Tongue (tissue), 2 donors: ENCODE results near the gene ERC1. TPM values are rescaled to one million over a fixed set of nuclear protein-coding genes. Genes with fewer than 3 reads are reported as not detected.

Experiments used
- DNase-seq: peaks from one replicate; pipeline ENCODE4 v3.0.0-alpha.2; 2015
- total RNA-seq: library from RNA; depleted of rRNA; stranded (reverse); fragments of >200 nt; gene quantifications from one replicate; pipeline ENCODE4 v1.2.3, GENCODE V29; 2014

ERC1 gene
- total RNA-seq, 1 donor from 2014 or later: 95.7 TPM

GRCh38 chr12:1493781-1494565 is 502.9 kb downstream of the ERC1 start:
- DNase-seq: no peak

GRCh38 chr12:1494856-1495255 is 503.8 kb downstream of the ERC1 start:
- no peak for DNase-seq

DNA sequence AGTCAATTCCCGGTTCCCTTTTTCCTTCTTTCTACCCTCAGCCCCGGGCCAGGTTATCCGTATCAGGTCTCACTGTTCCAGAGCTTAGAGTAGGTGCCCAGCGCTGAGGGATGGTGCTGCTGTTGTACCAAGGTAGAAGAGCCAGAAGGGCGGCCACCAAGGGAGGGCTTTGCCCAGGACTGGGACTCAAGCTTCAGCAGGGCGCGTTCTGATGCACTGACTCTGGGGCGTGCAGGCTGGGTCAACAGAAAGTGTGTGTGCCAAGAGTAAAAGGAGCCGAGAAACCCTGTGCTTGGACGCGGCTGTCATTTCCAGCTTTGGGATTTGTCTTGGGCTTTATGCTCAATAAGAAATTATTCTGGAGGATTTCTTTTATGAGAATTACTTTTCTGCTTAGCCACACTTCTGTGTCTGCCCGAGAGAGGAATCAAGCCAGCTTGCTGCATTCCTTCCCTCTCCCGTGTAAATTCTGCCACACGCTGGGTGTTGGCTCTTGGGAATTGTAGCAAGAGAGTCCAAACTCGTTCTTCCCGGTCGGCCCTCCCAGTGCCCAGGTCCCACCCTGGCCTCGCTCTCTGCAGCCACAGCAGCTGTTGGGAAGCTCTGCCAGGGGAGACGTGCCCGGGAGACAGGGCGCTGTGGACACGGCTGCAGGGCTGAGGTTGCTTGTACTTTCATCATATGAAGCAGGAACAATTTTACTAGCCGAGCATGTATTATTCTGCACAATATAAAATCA is 505.3 kb downstream of the ERC1 start:
- DNase-seq: peak; percentile 71

- no peak for DNase-seq
Observed at GRCh38 chr12:1497161-1497560, 506.1 kb downstream of the ERC1 start.

DNA sequence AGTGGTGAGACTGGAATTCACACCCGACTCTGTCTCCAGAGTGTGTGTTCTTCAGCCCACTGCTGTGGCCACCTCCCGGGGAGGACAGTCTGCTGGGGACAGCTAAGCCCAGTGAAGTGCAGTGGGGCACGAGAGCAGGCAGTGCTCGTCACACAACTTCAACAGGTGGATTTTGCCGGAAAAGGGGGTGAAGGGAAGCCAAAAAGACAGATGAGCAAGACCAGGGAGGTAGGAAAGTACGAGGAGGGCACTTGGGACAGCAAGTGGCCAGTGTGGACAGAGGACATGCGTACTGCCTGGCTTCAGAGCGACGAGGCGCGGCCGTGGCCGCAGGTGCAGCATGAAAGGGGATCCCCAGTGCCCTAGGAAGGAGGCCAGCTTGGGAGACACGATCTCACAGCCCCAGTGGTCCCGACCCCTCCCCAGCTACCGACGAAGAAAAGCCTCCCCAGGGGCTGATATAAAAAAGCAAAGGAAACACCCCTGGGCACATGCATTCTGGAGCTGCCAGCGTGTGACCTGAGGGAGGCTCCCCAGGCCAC is 507.2 kb downstream of the ERC1 start:
- DNase-seq: no peak

DNA sequence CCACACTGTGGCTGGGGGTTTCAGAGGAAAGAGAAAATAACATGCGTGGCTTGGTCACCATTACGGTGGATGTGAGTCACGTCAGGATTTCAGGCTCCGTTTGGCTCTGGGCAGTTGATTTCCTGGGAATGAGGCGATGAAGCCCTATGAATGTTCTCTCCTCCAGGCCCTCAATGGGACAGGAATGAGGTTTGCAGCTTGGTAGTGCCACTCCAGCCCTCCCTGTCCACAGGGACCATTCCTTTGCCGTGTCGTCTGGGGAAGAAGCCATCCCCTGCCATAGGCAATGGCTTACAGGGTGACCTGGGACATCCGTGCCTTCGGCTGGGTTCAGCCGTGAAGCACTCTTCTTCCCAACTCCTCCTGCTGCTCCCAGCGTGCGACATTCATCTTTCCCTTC is 508.3 kb downstream of the ERC1 start:
- no peak for DNase-seq

- no peak for DNase-seq
Observed at GRCh38 chr12:1500095-1500801, 509.2 kb downstream of the ERC1 start.

DNA sequence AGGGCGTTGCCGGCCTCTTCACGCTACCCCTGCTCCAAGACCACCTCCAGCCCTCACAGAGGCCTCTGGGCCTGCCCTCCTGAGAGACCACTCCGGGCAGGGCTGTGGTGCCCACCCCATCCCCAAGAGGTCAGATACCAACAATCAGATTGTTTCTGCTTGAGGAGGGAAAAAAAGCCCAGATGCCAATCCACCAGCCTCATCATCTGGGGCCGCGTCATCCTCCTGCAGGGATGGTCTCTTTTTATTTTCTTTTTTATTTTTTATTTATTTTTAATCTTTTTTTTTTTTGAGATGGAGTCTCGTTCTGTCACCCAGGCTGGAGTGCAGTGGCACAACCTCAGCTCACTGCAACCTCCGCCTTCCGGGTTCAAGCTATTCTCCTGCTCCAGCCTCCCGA is 510.0 kb downstream of the ERC1 start:
- DNase-seq: no peak

GRCh38 chr12:1501695-1502378 is 510.8 kb downstream of the ERC1 start:
- DNase-seq: no peak

GRCh38 chr12:1502379-1502720 is 511.3 kb downstream of the ERC1 start:
- peak; percentile 86 for DNase-seq

GRCh38 chr12:1502831-1503230 is 511.8 kb downstream of the ERC1 start:
- no peak for DNase-seq

DNA sequence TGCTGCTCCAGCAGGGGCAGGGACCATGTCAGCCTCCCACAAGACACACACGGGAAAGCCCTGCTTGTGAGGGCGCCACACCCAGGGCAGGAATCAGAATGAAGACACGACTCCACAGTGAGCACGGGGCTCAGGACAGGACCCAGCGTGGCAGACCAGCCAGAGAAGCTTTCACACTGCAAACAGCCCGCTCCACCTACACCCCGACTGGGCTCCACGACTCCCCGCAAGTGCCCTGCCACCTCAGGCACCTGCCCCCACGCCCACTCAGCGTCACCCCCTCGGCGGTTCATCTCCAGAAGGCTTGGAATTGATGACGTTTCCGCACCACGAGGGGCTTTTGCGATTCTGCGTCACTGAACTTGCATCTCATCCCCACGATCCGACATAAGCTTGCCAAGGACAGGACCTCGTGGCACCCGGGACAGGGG is 512.3 kb downstream of the ERC1 start:
- DNase-seq: no peak

GRCh38 chr12:1504304-1504894 is 513.4 kb downstream of the ERC1 start:
- DNase-seq: no peak

DNA sequence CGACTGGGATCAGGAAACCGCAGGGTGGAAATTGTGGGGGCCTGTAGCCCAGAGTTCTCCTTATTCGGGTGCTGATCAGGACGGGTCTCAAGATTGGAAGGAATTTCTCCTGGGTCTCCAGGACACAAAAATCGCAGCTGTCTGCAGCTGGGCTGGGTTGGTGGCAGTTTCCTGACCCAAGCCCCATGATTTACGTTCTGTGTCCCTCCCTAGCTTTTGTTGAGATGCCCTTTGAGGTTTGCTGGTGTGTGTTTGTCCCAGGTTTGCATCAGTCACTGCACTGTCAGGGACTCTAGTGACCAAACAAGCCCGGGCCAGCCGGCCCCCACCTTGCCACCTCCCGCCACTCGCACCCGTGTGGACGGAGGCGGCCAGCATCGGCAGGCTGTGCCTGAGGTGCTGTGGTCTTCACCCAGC is 513.9 kb downstream of the ERC1 start:
- no peak for DNase-seq

- no peak for DNase-seq
Observed at GRCh38 chr12:1505576-1505975, 514.6 kb downstream of the ERC1 start.

- DNase-seq: no peak
Observed at GRCh38 chr12:1507308-1507707, 516.3 kb downstream of the ERC1 start.

GRCh38 chr12:1509413-1510052 is 518.5 kb downstream of the ERC1 start:
- no peak for DNase-seq

DNA sequence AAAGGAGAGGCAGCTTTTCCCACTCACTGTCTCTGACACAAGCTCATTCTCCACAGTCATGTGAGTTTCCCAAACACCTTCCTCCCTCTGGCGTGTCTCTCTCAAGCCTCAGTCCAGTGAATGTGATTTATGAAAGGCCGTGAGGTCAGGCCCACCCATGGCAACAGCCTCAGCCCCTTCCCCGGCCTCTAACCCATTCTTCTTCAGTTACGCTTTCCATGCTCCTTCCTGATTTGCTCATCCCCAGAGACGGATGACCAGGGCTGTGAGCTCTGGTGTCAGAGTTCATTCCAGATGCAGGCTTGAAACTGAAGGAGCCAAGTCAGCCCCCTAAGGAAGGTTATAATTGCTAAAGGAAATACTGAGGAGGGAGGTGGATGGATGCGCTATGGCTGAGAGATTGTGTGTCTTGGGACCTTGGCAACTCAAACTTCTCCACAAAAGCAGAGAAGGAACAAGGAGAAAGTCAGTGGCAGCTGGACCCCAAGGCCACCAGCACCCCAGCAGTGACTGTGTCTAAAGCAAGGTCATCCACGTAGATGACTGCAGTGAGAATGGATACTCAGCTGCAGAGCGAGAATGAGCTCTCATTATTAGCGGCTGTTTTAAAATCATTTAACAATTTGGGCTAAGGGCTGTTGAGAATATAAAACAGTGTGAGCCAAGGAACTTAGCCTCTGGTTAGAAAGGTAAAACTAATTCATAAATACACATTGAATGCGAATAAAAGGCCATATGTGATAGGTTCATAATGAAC is 519.2 kb downstream of the ERC1 start:
- DNase-seq: no peak

- no peak for DNase-seq
Observed at GRCh38 chr12:1515010-1515409, 524.0 kb downstream of the ERC1 start.

DNA sequence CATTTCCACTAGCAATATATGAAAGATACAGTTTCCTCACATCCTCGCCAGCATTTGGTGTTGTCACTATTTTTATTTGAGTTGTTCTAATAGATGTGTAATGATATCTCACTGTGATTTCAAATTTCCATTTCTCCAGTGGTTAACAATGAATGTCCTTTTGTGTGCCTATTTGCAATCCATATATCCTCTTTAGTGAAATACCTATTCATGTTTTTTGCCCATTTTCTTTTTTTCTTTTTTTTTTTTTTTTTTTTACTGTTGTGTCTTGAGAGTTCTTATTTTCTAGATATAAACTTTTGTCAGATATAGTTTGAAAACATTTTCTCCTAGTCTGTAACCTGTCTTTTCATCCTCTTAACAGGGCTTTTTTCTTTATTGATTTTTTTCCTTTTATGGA is 524.4 kb downstream of the ERC1 start:
- DNase-seq: no peak

GRCh38 chr12:1517007-1517406 is 526.0 kb downstream of the ERC1 start:
- DNase-seq: no peak
